PC-3 (cell line): ENCODE data around the gene KLB. TPM values are rescaled to one million over a fixed set of nuclear protein-coding genes. Genes with fewer than 3 reads are reported as not detected.
A peak's percentile ranks its signal among the peaks of the same experiment; 100 is the strongest.
"Not testable (repeated sequence)": the region's sequence is repeated elsewhere in the genome, so short reads cannot be mapped to it uniquely, and the experiment has no call there.

ENCODE experiments used
- ATAC-seq: fragments of 200-7000 bp; cut with Tn5 transposase; 2 replicates; pipeline ENCODE4 v1.9.1; 2020; ENCODE audit warnings: mild to moderate bottlenecking, moderate library complexity
- BruUV-seq: library from RNA; stranded (reverse); fragments of 400-500 nt; replicated peaks from 2 replicates; lab custom pipeline; 2021; lab: Mats Ljungman, UMichigan
- CTCF ChIA-PET: fragments of 300-600 bp; sonication (Branson Sonifier 250); formaldehyde crosslinking; loops from one replicate; lab custom pipeline; 2022; ENCODE audit warnings: antibody characterized with exemption; lab: Charles Lee
- POLR2A ChIA-PET: fragments of 300-600 bp; sonication (Branson Sonifier 250); formaldehyde crosslinking; loops from one replicate; lab custom pipeline; 2022; ENCODE audit warnings: antibody characterized with exemption; ENCODE audit not compliant: unreplicated experiment; lab: Charles Lee
- DNase-seq: peaks from one replicate; pipeline ENCODE4 v3.0.0-alpha.2; 2015
- H2AFZ ChIP-seq: fragments of 300-600 bp; sonication (generic); 2 replicates; pipeline ENCODE4 v1.6.0; 2016; ENCODE audit warnings: antibody characterized with exemption, low read length
- H3F3A ChIP-seq: fragments of 300-600 bp; sonication (generic); one replicate; pipeline ENCODE4 v1.6.0; 2017; ENCODE audit warnings: antibody characterized with exemption, low read length, control low read depth, mild to moderate bottlenecking; ENCODE audit not compliant: unreplicated experiment
- H3K27ac ChIP-seq: fragments of 300-600 bp; sonication (generic); 2 replicates; pipeline ENCODE4 v1.5.1; 2016; ENCODE audit warnings: mild to moderate bottlenecking, low read length
- H3K27me3 ChIP-seq: fragments of 300-600 bp; sonication (generic); 2 replicates; pipeline ENCODE4 v1.6.1; 2016; ENCODE audit warnings: low read length, mixed read lengths
- H3K36me3 ChIP-seq: fragments of 300-600 bp; sonication (generic); 2 replicates; pipeline ENCODE4 v1.6.1; 2016; ENCODE audit warnings: low read depth, mixed run types, low read length, mixed read lengths
- H3K4me1 ChIP-seq: fragments of 300-600 bp; sonication (generic); 2 replicates; pipeline ENCODE4 v1.5.1; 2016; ENCODE audit warnings: low read length; ENCODE audit not compliant: insufficient read depth
- H3K4me2 ChIP-seq: fragments of 300-600 bp; sonication (generic); 2 replicates; pipeline ENCODE4 v1.6.0; 2016; ENCODE audit warnings: low read length
- H3K4me3 ChIP-seq: fragments of 300-600 bp; sonication (generic); 2 replicates; pipeline ENCODE4 v1.5.1; 2016; ENCODE audit warnings: mild to moderate bottlenecking, low read length, mixed read lengths
- H3K79me2 ChIP-seq: fragments of 300-600 bp; sonication (generic); 2 replicates; pipeline ENCODE4 v1.6.1; 2017; ENCODE audit warnings: low read length, mixed read lengths
- H3K9ac ChIP-seq: fragments of 300-600 bp; sonication (generic); 2 replicates; pipeline ENCODE4 v1.6.0; 2016; ENCODE audit warnings: mild to moderate bottlenecking, low read length
- H3K9me2 ChIP-seq: fragments of 300-600 bp; sonication (generic); replicated peaks from 2 replicates; pipeline ENCODE4 v1.6.1; 2016; ENCODE audit warnings: mixed run types, low read length, mixed read lengths
- H3K9me3 ChIP-seq: fragments of 300-600 bp; sonication (generic); 2 replicates; pipeline ENCODE4 v1.6.1; 2016; ENCODE audit warnings: low read length, mixed read lengths
- H4K20me1 ChIP-seq: fragments of 300-600 bp; sonication (generic); 2 replicates; pipeline ENCODE4 v1.6.1; 2016; ENCODE audit warnings: low read length, mixed read lengths
- CTCF ChIP-seq: fragments of 300-600 bp; sonication (generic); conservative IDR thresholded peaks from 2 replicates; pipeline ENCODE4 v1.5.1; 2017; ENCODE audit warnings: antibody characterized with exemption, low read depth, mild to moderate bottlenecking, low read length
- EZH2 ChIP-seq: fragments of 300-600 bp; sonication (generic); IDR thresholded peaks from one replicate; pipeline ENCODE4 v1.6.1; 2017; ENCODE audit warnings: antibody characterized with exemption, mild to moderate bottlenecking, low read length; ENCODE audit not compliant: unreplicated experiment
- EZH2phosphoT487 ChIP-seq: fragments of 300-600 bp; sonication (generic); IDR thresholded peaks from 2 replicates; pipeline ENCODE4 v1.6.1; 2018; ENCODE audit warnings: mild to moderate bottlenecking, antibody characterized with exemption, low read length, borderline replicate concordance
- intact Hi-C: fragments of 100-400 bp; cut with micrococcal nuclease; formaldehyde crosslinking; loops from 2 replicates; pipeline ENCODE4 v1.9.0; 2023
- total RNA-seq: library from RNA; depleted of rRNA; stranded (reverse); fragments of >200 nt; gene quantifications from 2 replicates; pipeline ENCODE4 v1.2.3, GENCODE V29; 2014

KLB gene
- total RNA-seq, 1 experiment from 2014 or later, result not detected

- H3K4me2 ChIP-seq, result no peak overlapping the region
- peaks cover 58% of the 10 kb centered on the region for H4K20me1 ChIP-seq
- no peak overlapping the region for H2AFZ ChIP-seq
- H3K27ac ChIP-seq, result no peak overlapping the region
- H3K9me2 ChIP-seq, result no peaks in the 10 kb centered on the region
- BruUV-seq, result no TSS peak
- no peak overlapping the region for H3K4me3 ChIP-seq
- no peak for DNase-seq
- H3K36me3 ChIP-seq, result peaks cover 63% of the 10 kb centered on the region
- peaks cover 12% of the 10 kb centered on the region for H3K4me1 ChIP-seq
- intact Hi-C loops, result no loop called here
- ChIA-PET POLR2A (no interaction called here), CTCF (no interaction called here)
- no peaks in the 10 kb centered on the region for H3K27me3 ChIP-seq
- ATAC-seq, result no peak
- H3K9ac ChIP-seq, result no peak overlapping the region
- H3K9me3 ChIP-seq, result no peaks in the 10 kb centered on the region
- H3F3A ChIP-seq, result peaks cover 18% of the 10 kb centered on the region
- H3K79me2 ChIP-seq, result peaks cover 35% of the 10 kb centered on the region
- TF ChIP-seq CTCF (no peak), EZH2 (no peak), EZH2phosphoT487 (no peak)
Observed at GRCh38 chr4:39453738-39454137, 47.0 kb downstream of the KLB start.

GRCh38 chr4:39455486-39455885 lies 48.8 kb downstream of the KLB start:
- ChIA-PET POLR2A (no interaction called here), CTCF (no interaction called here)
- ATAC-seq (no peak), DNase-seq (no peak)
- H3K4me1 ChIP-seq, result peaks cover 14% of the 10 kb centered on the region
- H3K27me3 ChIP-seq, result no peaks in the 10 kb centered on the region
- H3K27ac ChIP-seq, result no peak overlapping the region
- H3K9me2 ChIP-seq, result no peaks in the 10 kb centered on the region
- H4K20me1 ChIP-seq, result peaks cover 58% of the 10 kb centered on the region
- no peak overlapping the region; the same call in 1 of the 2 replicates for H3K4me3 ChIP-seq
- peaks cover 63% of the 10 kb centered on the region for H3K36me3 ChIP-seq
- H3K4me2 ChIP-seq, result peak overlapping the region; percentile 98; the same call in 1 of the 2 replicates
- BruUV-seq, result no TSS peak
- TF ChIP-seq CTCF (no peak), EZH2phosphoT487 (no peak), EZH2 (no peak)
- H3K79me2 ChIP-seq, result peaks cover 42% of the 10 kb centered on the region
- no peak overlapping the region for H3K9ac ChIP-seq
- no peaks in the 10 kb centered on the region for H3K9me3 ChIP-seq
- no peak overlapping the region for H2AFZ ChIP-seq
- H3F3A ChIP-seq, result peaks cover 16% of the 10 kb centered on the region
- intact Hi-C loops, result no loop called here

GRCh38 chr4:39456946-39457763 lies 50.4 kb downstream of the KLB start:
- Histone ChIP-seq H3K27ac (no peak overlapping the region), H2AFZ (no peak overlapping the region), H4K20me1 (peaks cover 58% of the 10 kb centered on the region), H3K79me2 (peaks cover 52% of the 10 kb centered on the region), H3K27me3 (no peaks in the 10 kb centered on the region), H3K9ac (peak overlapping the region; percentile 100), H3K4me3 (peak overlapping the region; percentile 100), H3K4me2 (peak overlapping the region; percentile 98), H3K36me3 (peaks cover 58% of the 10 kb centered on the region), H3F3A (peaks cover 11% of the 10 kb centered on the region), H3K9me2 (no peaks in the 10 kb centered on the region), H3K9me3 (no peaks in the 10 kb centered on the region), H3K4me1 (peaks cover 16% of the 10 kb centered on the region)
- intact Hi-C loops, result no loop called here
- DNase-seq (no peak), ATAC-seq (no peak)
- ChIA-PET CTCF (no interaction called here), POLR2A (no interaction called here)
- BruUV-seq, result no TSS peak
- TF ChIP-seq CTCF (no peak), EZH2phosphoT487 (no peak), EZH2 (no peak)

- BruUV-seq, DNase-seq, CTCF ChIA-PET, ATAC-seq, intact Hi-C loops, H3K9me2 ChIP-seq, H3K27me3 ChIP-seq, H3K9me3 ChIP-seq: not testable (repeated sequence)
- Histone ChIP-seq H3K36me3 (peaks cover 48% of the 10 kb centered on the region), H4K20me1 (peaks cover 49% of the 10 kb centered on the region), H2AFZ (peak overlapping the region; percentile 72), H3K79me2 (peaks cover 52% of the 10 kb centered on the region), H3K27ac (peak overlapping the region; percentile 76), H3K9ac (peak overlapping the region; percentile 100), H3F3A (peaks cover 11% of the 10 kb centered on the region), H3K4me1 (peaks cover 16% of the 10 kb centered on the region), H3K4me2 (peak overlapping the region; percentile 98), H3K4me3 (peak overlapping the region; percentile 100)
- POLR2A ChIA-PET, result interaction anchor here (0.6 kb wide), 1 partner anchor 273 kb away, joined by 13 read pairs; no protein-coding TSS in a partner anchor
Observed at GRCh38 chr4:39458161-39458504, 51.4 kb downstream of the KLB start.
